Neural cell (in vitro differentiated cells): ENCODE results near the gene KRTAP12-1. TPM values are rescaled to one million over a fixed set of nuclear protein-coding genes. Genes with fewer than 3 reads are reported as not detected.
"Not testable (repeated sequence)": the region's sequence is repeated elsewhere in the genome, so short reads cannot be mapped to it uniquely, and the experiment has no call there.

Experiments
- H2AFZ ChIP-seq: fragments of 200-600, 300-800 bp; sonication (generic), shearing (Covaris generic); 2 replicates; pipeline ENCODE4 v1.6.0; 2014; ENCODE audit warnings: low read depth, mild to moderate bottlenecking, antibody characterized with exemption, low read length, moderate library complexity
- H3F3A ChIP-seq: fragments of 200-600 bp; shearing (Covaris generic); 2 replicates; pipeline ENCODE4 v1.6.1; 2016; ENCODE audit warnings: mild to moderate bottlenecking, moderate library complexity, mixed read lengths, antibody characterized with exemption, low read length; ENCODE audit not compliant: insufficient read depth, poor library complexity, severe bottlenecking
- H3K27ac ChIP-seq: fragments of 200-600, 300-800 bp; sonication (generic), shearing (Covaris generic); 2 replicates; pipeline ENCODE4 v1.5.1; 2014; ENCODE audit warnings: mild to moderate bottlenecking, low read length, moderate library complexity
- H3K27me3 ChIP-seq: fragments of 300-800, 200-600 bp; sonication (generic), shearing (Covaris generic); 2 replicates; pipeline ENCODE4 v1.6.0; 2014; ENCODE audit warnings: mild to moderate bottlenecking, low read depth, low read length, moderate library complexity; ENCODE audit not compliant: insufficient read depth
- H3K36me3 ChIP-seq: fragments of 300-800, 200-600 bp; sonication (generic), shearing (Covaris generic); 2 replicates; pipeline ENCODE4 v1.5.1; 2014; ENCODE audit warnings: mild to moderate bottlenecking, antibody characterized with exemption, low read length, moderate library complexity; ENCODE audit not compliant: insufficient read depth
- H3K4me2 ChIP-seq: fragments of 300-800, 200-600 bp; sonication (generic), shearing (Covaris generic); 2 replicates; pipeline ENCODE4 v1.6.0; 2014; ENCODE audit warnings: mild to moderate bottlenecking, low read length
- H3K4me3 ChIP-seq: fragments of 300-800, 200-600 bp; sonication (generic), shearing (Covaris generic); 2 replicates; pipeline ENCODE4 v1.5.1; 2014; ENCODE audit warnings: mild to moderate bottlenecking, low read length, moderate library complexity
- H3K79me2 ChIP-seq: fragments of 200-600 bp; shearing (Covaris generic); replicated peaks from 2 replicates; pipeline ENCODE4 v1.6.0; 2014; ENCODE audit warnings: mild to moderate bottlenecking, low read length, moderate library complexity; ENCODE audit not compliant: insufficient read depth
- H3K9ac ChIP-seq: fragments of 300-800, 200-600 bp; sonication (generic), shearing (Covaris generic); 2 replicates; pipeline ENCODE4 v1.6.1; 2016; ENCODE audit warnings: mild to moderate bottlenecking, low read length, mixed read lengths
- H3K9me2 ChIP-seq: fragments of 200-600 bp; shearing (Covaris generic); 2 replicates; pipeline ENCODE4 v1.6.1; 2016; ENCODE audit warnings: mild to moderate bottlenecking, low read length, mixed read lengths; ENCODE audit not compliant: insufficient read depth
- H3K9me3 ChIP-seq: fragments of 200-600, 300-800 bp; sonication (generic), shearing (Covaris generic); 2 replicates; pipeline ENCODE4 v1.6.1; 2016; ENCODE audit warnings: mild to moderate bottlenecking, mixed run types, low read length, moderate library complexity, mixed read lengths
- H4K20me1 ChIP-seq: fragments of 200-600 bp; shearing (Covaris generic); 2 replicates; pipeline ENCODE4 v1.6.1; 2016; ENCODE audit warnings: mild to moderate bottlenecking, mixed run types; ENCODE audit not compliant: insufficient read depth
- EP300 ChIP-seq: fragments of 450-650 bp; conservative IDR thresholded peaks from 2 replicates; pipeline ENCODE4 v1.6.1; 2014; ENCODE audit warnings: antibody characterized with exemption, mild to moderate bottlenecking, moderate library complexity; ENCODE audit not compliant: poor library complexity, severe bottlenecking
- EZH2 ChIP-seq: fragments of 200-600, 300-800 bp; shearing (Covaris generic), sonication (generic); IDR thresholded peaks from 2 replicates; pipeline ENCODE4 v1.6.1; 2014; ENCODE audit warnings: antibody characterized with exemption, low read length, borderline replicate concordance, mild to moderate bottlenecking; ENCODE audit not compliant: insufficient read depth, poor library complexity, severe bottlenecking
- MXI1 ChIP-seq: fragments of 450-650 bp; conservative IDR thresholded peaks from 2 replicates; pipeline ENCODE4 v1.6.1; 2014; ENCODE audit warnings: antibody characterized with exemption, mild to moderate bottlenecking; ENCODE audit not compliant: poor library complexity, severe bottlenecking
- POLR2AphosphoS5 ChIP-seq: IDR thresholded peaks from 2 replicates; pipeline ENCODE4 v1.6.1; 2012
- RAD21 ChIP-seq: fragments of 450-650 bp; conservative IDR thresholded peaks from 2 replicates; pipeline ENCODE4 v1.6.1; 2014; ENCODE audit warnings: antibody characterized with exemption, mild to moderate bottlenecking, moderate library complexity
- REST ChIP-seq: IDR thresholded peaks from 2 replicates; pipeline ENCODE4 v1.6.1; 2012; ENCODE audit warnings: borderline replicate concordance
- SMC3 ChIP-seq: fragments of 450-650 bp; conservative IDR thresholded peaks from 2 replicates; pipeline ENCODE4 v1.6.1; 2014; ENCODE audit warnings: antibody characterized with exemption, mild to moderate bottlenecking, moderate library complexity; ENCODE audit not compliant: poor library complexity
- TAF1 ChIP-seq: IDR thresholded peaks from 2 replicates; pipeline ENCODE4 v1.6.1; 2012; ENCODE audit warnings: low read depth
- polyA plus RNA-seq: library from polyadenylated mRNA; depleted of rRNA; stranded (reverse); fragments of >200 nt; gene quantifications from 2 replicates; pipeline ENCODE4 v1.2.3, GENCODE V29; 2014
- TF ChIP-seq, protein P1 (sequence below): fragments of 450-650 bp; IDR thresholded peaks from 2 replicates; pipeline ENCODE4 v1.5.1; 2014; ENCODE audit warnings: antibody characterized with exemption, mild to moderate bottlenecking, moderate library complexity; ENCODE audit not compliant: poor library complexity, severe bottlenecking

KRTAP12-1 gene
- polyA plus RNA-seq, 1 donor from 2014 or later, result not detected

DNA sequence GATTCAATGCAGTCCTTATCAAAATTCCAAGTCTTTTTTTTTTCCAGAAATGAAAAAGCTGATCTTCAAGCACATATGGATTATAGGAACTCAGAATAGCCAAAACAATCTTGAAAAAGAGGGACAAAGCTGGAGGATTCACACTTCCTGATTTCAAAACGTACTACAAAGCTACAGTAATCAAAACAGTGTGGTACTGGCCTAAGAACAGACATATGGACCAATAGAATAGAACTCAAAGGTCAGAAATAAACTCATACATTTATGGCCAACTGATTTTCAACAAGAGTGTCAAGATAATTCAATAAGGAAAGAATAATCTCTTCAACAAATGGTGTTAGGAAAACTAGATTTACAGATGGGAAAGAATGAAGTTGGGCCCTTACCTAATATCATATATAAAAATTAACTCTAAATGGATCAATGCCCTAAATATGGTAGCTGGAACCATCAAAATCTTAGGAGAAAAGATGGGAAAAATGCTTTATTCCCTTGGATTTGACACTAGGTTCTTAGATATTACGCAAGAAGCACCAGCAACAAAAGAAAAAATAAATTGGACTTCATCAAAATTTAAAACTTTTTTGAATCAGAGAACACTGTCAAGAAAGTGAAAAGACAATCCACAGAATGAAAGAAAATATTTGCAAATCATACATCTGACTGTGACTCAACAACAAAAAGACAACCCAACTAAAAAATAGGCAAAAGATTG lies 11.0 kb upstream of the KRTAP12-1 start:
- TF ChIP-seq POLR2AphosphoS5 (no peak), MXI1 (no peak), EZH2 (no peak)
- H2AFZ ChIP-seq, result no peak overlapping the region
- H3K9me3 ChIP-seq, result peaks cover 10% of the 10 kb centered on the region
- H3K9me2 ChIP-seq, result no peaks in the 10 kb centered on the region
- no peaks in the 10 kb centered on the region for H4K20me1 ChIP-seq
- no peak overlapping the region for H3K9ac ChIP-seq
- no peaks in the 10 kb centered on the region for H3K27me3 ChIP-seq
- H3K27ac ChIP-seq, result no peak overlapping the region
- H3K4me3 ChIP-seq, result no peak overlapping the region
- H3F3A ChIP-seq, result no peaks in the 10 kb centered on the region
- no peak overlapping the region for H3K4me2 ChIP-seq
- no peaks in the 10 kb centered on the region for H3K36me3 ChIP-seq
- H3K79me2 ChIP-seq, result no peaks in the 10 kb centered on the region

GRCh38 chr21:44691686-44692085 lies 9.7 kb upstream of the KRTAP12-1 start:
- H3K9me2 ChIP-seq, result no peaks in the 10 kb centered on the region
- no peaks in the 10 kb centered on the region for H3F3A ChIP-seq
- no peak overlapping the region for H2AFZ ChIP-seq
- no peaks in the 10 kb centered on the region for H3K79me2 ChIP-seq
- no peaks in the 10 kb centered on the region for H3K36me3 ChIP-seq
- H4K20me1 ChIP-seq, result no peaks in the 10 kb centered on the region
- no peaks in the 10 kb centered on the region for H3K27me3 ChIP-seq
- H3K4me3 ChIP-seq, result no peak overlapping the region
- no peak for TF ChIP-seq SMC3
- TF ChIP-seq REST, result no peak
- no peak for TF ChIP-seq RAD21
- no peak for TF ChIP-seq EP300
- TF ChIP-seq MXI1, result no peak
- TF ChIP-seq EZH2, result no peak
- no peak for TF ChIP-seq POLR2AphosphoS5
- TF ChIP-seq, protein P1, sequence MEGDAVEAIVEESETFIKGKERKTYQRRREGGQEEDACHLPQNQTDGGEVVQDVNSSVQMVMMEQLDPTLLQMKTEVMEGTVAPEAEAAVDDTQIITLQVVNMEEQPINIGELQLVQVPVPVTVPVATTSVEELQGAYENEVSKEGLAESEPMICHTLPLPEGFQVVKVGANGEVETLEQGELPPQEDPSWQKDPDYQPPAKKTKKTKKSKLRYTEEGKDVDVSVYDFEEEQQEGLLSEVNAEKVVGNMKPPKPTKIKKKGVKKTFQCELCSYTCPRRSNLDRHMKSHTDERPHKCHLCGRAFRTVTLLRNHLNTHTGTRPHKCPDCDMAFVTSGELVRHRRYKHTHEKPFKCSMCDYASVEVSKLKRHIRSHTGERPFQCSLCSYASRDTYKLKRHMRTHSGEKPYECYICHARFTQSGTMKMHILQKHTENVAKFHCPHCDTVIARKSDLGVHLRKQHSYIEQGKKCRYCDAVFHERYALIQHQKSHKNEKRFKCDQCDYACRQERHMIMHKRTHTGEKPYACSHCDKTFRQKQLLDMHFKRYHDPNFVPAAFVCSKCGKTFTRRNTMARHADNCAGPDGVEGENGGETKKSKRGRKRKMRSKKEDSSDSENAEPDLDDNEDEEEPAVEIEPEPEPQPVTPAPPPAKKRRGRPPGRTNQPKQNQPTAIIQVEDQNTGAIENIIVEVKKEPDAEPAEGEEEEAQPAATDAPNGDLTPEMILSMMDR, result no peak
- TF ChIP-seq TAF1, result no peak
- no peak overlapping the region for H3K4me2 ChIP-seq
- peaks cover 10% of the 10 kb centered on the region for H3K9me3 ChIP-seq
- H3K9ac ChIP-seq, result no peak overlapping the region
- no peak overlapping the region for H3K27ac ChIP-seq

DNA sequence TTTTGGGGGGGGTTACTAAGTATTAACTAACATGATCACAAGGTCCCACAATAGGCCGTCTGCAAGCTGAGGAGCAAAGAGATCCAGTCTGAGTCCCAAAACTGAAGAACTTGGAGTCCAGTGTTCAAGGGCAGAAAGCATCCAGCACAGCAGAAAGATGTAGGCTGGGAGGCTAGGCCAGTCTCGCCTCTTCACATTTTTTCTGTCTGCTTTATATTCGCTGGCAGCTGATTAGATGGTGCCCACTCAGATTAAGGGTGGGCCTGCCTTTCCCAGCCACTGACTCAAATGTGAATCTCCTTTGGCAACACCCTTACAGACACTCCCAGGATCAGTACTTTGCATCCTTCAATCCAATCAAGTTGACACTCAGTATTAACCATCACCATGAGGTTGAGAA lies 7.8 kb upstream of the KRTAP12-1 start:
- H3K36me3 ChIP-seq, H3K27ac ChIP-seq, H3K9ac ChIP-seq, H3K4me2 ChIP-seq, H3K79me2 ChIP-seq, H3F3A ChIP-seq, H3K9me3 ChIP-seq, H3K27me3 ChIP-seq, H4K20me1 ChIP-seq, H3K9me2 ChIP-seq, H3K4me3 ChIP-seq, H2AFZ ChIP-seq: not testable (repeated sequence)
